ENCODE results near the gene LPCAT2. TPM values are rescaled to one million over a fixed set of nuclear protein-coding genes. Genes with fewer than 3 reads are reported as not detected.

LPCAT2 gene
- polyA plus RNA-seq, 1 donor from 2014 or later = 0.59 TPM

- no peak for TF ChIP-seq MXI1 (conservative IDR thresholded peaks at IDR 0.05; ENCODE audit: poor library complexity, severe bottlenecking)
- no peak for TF ChIP-seq RAD21 (conservative IDR thresholded peaks at IDR 0.05)
- TF ChIP-seq TAF1 (IDR thresholded peaks at IDR 0.05; ENCODE audit: low read depth) = no peak
- TF ChIP-seq SMC3 (conservative IDR thresholded peaks at IDR 0.05; ENCODE audit: poor library complexity) = no peak
- no peaks in the 10 kb centered on the region for H3K27me3 ChIP-seq (ENCODE audit: insufficient read depth, low read depth, low read length)
- H3K27ac ChIP-seq (ENCODE audit: low read length) = no peak overlapping the region
- no peak overlapping the region for H3K4me3 ChIP-seq (ENCODE audit: low read length)
- H4K20me1 ChIP-seq (ENCODE audit: insufficient read depth) = no peaks in the 10 kb centered on the region
- H3K79me2 ChIP-seq (replicated peaks; ENCODE audit: insufficient read depth, low read length) = no peaks in the 10 kb centered on the region
- no peak overlapping the region for H3K9ac ChIP-seq (ENCODE audit: low read length)
- no peak overlapping the region for H3K4me2 ChIP-seq (ENCODE audit: low read length)
- no peaks in the 10 kb centered on the region for H3F3A ChIP-seq (ENCODE audit: insufficient read depth, low read length, poor library complexity, severe bottlenecking)
- no peaks in the 10 kb centered on the region for H3K9me2 ChIP-seq (ENCODE audit: insufficient read depth, low read length)
- no peak overlapping the region for H2AFZ ChIP-seq (ENCODE audit: low read depth, low read length)
- no peaks in the 10 kb centered on the region for H3K9me3 ChIP-seq (ENCODE audit: low read length)
- no peaks in the 10 kb centered on the region for H3K36me3 ChIP-seq (ENCODE audit: insufficient read depth, low read length)
These were observed 76.8 kb downstream of the LPCAT2 start for GRCh38 chr16:55585631-55586030.

- no peaks in the 10 kb centered on the region for H3K9me3 ChIP-seq (ENCODE audit: low read length)
- TF ChIP-seq EP300 (conservative IDR thresholded peaks at IDR 0.05; ENCODE audit: poor library complexity, severe bottlenecking) (no peak), RAD21 (conservative IDR thresholded peaks at IDR 0.05) (no peak), MXI1 (conservative IDR thresholded peaks at IDR 0.05; ENCODE audit: poor library complexity, severe bottlenecking) (no peak)
- no peaks in the 10 kb centered on the region for H3K27me3 ChIP-seq (ENCODE audit: insufficient read depth, low read depth, low read length)
- no peak overlapping the region for H3K4me3 ChIP-seq (ENCODE audit: low read length)
- H3F3A ChIP-seq (ENCODE audit: insufficient read depth, low read length, poor library complexity, severe bottlenecking) = no peaks in the 10 kb centered on the region
- no peaks in the 10 kb centered on the region for H3K36me3 ChIP-seq (ENCODE audit: insufficient read depth, low read length)
- H3K79me2 ChIP-seq (replicated peaks; ENCODE audit: insufficient read depth, low read length) = no peaks in the 10 kb centered on the region
- H3K27ac ChIP-seq (ENCODE audit: low read length) = no peak overlapping the region
- H3K4me2 ChIP-seq (ENCODE audit: low read length) = no peak overlapping the region
- no peak overlapping the region for H2AFZ ChIP-seq (ENCODE audit: low read depth, low read length)
- no peaks in the 10 kb centered on the region for H4K20me1 ChIP-seq (ENCODE audit: insufficient read depth)
- no peak overlapping the region for H3K9ac ChIP-seq (ENCODE audit: low read length)
- no peaks in the 10 kb centered on the region for H3K9me2 ChIP-seq (ENCODE audit: insufficient read depth, low read length)
These were observed 79.9 kb downstream of the LPCAT2 start for GRCh38 chr16:55588799-55589198.

GRCh38 chr16:55592306-55592705 lies 83.4 kb downstream of the LPCAT2 start:
- no peaks in the 10 kb centered on the region for H3K9me2 ChIP-seq (ENCODE audit: insufficient read depth, low read length)
- H3K79me2 ChIP-seq (replicated peaks; ENCODE audit: insufficient read depth, low read length) = no peaks in the 10 kb centered on the region
- no peak overlapping the region for H3K27ac ChIP-seq (ENCODE audit: low read length)
- H3K36me3 ChIP-seq (ENCODE audit: insufficient read depth, low read length) = no peaks in the 10 kb centered on the region
- H3F3A ChIP-seq (ENCODE audit: insufficient read depth, low read length, poor library complexity, severe bottlenecking) = no peaks in the 10 kb centered on the region
- no peak overlapping the region for H3K9ac ChIP-seq (ENCODE audit: low read length)
- no peaks in the 10 kb centered on the region for H3K9me3 ChIP-seq (ENCODE audit: low read length)
- no peak overlapping the region for H2AFZ ChIP-seq (ENCODE audit: low read depth, low read length)
- no peaks in the 10 kb centered on the region for H4K20me1 ChIP-seq (ENCODE audit: insufficient read depth)
- H3K4me2 ChIP-seq (ENCODE audit: low read length) = no peak overlapping the region
- H3K27me3 ChIP-seq (ENCODE audit: insufficient read depth, low read depth, low read length) = no peaks in the 10 kb centered on the region
- TF ChIP-seq EP300 (conservative IDR thresholded peaks at IDR 0.05; ENCODE audit: poor library complexity, severe bottlenecking) = no peak
- no peak for TF ChIP-seq POLR2AphosphoS5 (IDR thresholded peaks at IDR 0.05)
- no peak for TF ChIP-seq REST (IDR thresholded peaks at IDR 0.05; ENCODE audit: borderline replicate concordance)
- TF ChIP-seq RAD21 (conservative IDR thresholded peaks at IDR 0.05) = no peak
- no peak for TF ChIP-seq TAF1 (IDR thresholded peaks at IDR 0.05; ENCODE audit: low read depth)
- TF ChIP-seq EZH2 (IDR thresholded peaks at IDR 0.05; ENCODE audit: borderline replicate concordance, insufficient read depth, low read length, poor library complexity, severe bottlenecking) = no peak
- no peak for TF ChIP-seq MXI1 (conservative IDR thresholded peaks at IDR 0.05; ENCODE audit: poor library complexity, severe bottlenecking)
- no peak for TF ChIP-seq CTCF (IDR thresholded peaks at IDR 0.05; ENCODE audit: poor library complexity, severe bottlenecking)
- TF ChIP-seq SMC3 (conservative IDR thresholded peaks at IDR 0.05; ENCODE audit: poor library complexity) = no peak
- no peak overlapping the region for H3K4me3 ChIP-seq (ENCODE audit: low read length)

Measured in neural cell (in vitro differentiated cells).